HG02973 (cell line): Measurements from ENCODE around the gene IGHMBP2.

Source experiments
- ATAC-seq: cut with Tn5 transposase; IDR thresholded peaks from one replicate; pipeline ENCODE4 v1.9.1; 2021; ENCODE audit warnings: moderate library complexity; ENCODE audit not compliant: unreplicated experiment

IGHMBP2 gene

GRCh38 chr11:68925611-68926010, 21.9 kb downstream of the IGHMBP2 start:
- no peak for ATAC-seq

- ATAC-seq = no peak
These were observed 23.8 kb downstream of the IGHMBP2 start for GRCh38 chr11:68927280-68928135.

GRCh38 chr11:68928136-68928880, 24.6 kb downstream of the IGHMBP2 start:
- no peak for ATAC-seq

- no peak for ATAC-seq
These were observed 25.4 kb downstream of the IGHMBP2 start for GRCh38 chr11:68929135-68929534.

GRCh38 chr11:68929706-68930570, 26.2 kb downstream of the IGHMBP2 start:
- ATAC-seq = no peak

GRCh38 chr11:68930991-68931855, 27.5 kb downstream of the IGHMBP2 start:
- ATAC-seq = no peak

GRCh38 chr11:68931911-68932310, 28.2 kb downstream of the IGHMBP2 start:
- ATAC-seq = no peak

GRCh38 chr11:68932358-68932757, 28.7 kb downstream of the IGHMBP2 start:
- ATAC-seq = no peak

GRCh38 chr11:68932933-68933577, 29.4 kb downstream of the IGHMBP2 start:
- no peak for ATAC-seq

- ATAC-seq = no peak
These were observed 30.1 kb downstream of the IGHMBP2 start for GRCh38 chr11:68933605-68934320.

GRCh38 chr11:68934321-68934645, 30.6 kb downstream of the IGHMBP2 start:
- ATAC-seq = no peak

- no peak for ATAC-seq
These were observed 31.0 kb downstream of the IGHMBP2 start for GRCh38 chr11:68934666-68935065.

- ATAC-seq = no peak
These were observed 31.4 kb downstream of the IGHMBP2 start for GRCh38 chr11:68935066-68935465.

- ATAC-seq = no peak
These were observed 32.0 kb downstream of the IGHMBP2 start for GRCh38 chr11:68935516-68936357.

- ATAC-seq = no peak
These were observed 32.6 kb downstream of the IGHMBP2 start for GRCh38 chr11:68936358-68936636.

- no peak for ATAC-seq
These were observed 33.3 kb downstream of the IGHMBP2 start for GRCh38 chr11:68936676-68937620.

- no peak for ATAC-seq
These were observed 34.4 kb downstream of the IGHMBP2 start for GRCh38 chr11:68938088-68938487.
